ENCODE results near the gene COMTD1. TPM values are rescaled to one million over a fixed set of nuclear protein-coding genes. Genes with fewer than 3 reads are reported as not detected.

Gene COMTD1
- total RNA-seq, 1 donor from 2014 or later = 30.8 TPM

DNA sequence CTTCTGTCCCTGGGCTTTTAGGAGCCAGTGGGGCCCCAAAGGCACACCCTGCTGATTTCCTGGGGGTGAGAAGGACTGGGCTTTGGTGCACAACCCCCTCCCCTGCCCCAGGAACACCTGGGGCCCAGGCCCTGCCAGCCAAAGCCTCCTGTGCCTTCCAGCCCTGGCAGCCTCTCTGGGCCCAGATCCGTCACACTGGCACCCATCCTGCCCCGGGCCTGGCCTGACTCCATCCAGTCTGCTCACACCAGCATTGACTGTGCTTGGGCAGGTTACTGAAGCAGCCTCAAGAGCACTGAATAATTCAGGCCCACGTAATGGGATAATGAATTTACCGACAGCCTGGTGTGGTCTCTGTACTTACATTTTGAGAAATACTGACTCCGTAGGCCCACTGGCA is 12.0 kb upstream of the COMTD1 start:
- peak; percentile 51 for DNase-seq
- intact Hi-C loops (cut with micrococcal nuclease) = no loop called here
- peak; percentile 73 for ATAC-seq

DNA sequence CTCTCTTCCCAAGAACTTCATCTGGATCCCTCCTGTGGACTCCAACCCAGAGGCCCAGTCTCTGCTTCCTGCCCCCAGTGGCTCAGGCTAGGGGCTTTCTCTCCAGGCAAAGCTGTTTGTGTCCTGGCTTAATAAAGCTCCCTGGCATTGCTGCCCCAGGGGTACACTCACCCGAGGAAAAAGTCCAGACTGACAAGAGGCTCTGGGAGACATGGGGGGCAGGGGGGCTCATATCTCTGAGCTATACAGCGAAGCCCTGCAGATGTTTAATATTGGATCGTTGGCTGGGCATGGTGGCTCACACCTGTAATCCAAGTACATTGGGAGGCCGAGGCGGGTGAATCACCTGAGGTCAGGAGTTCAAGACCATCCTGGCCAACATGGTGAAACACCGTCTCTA is 10.7 kb upstream of the COMTD1 start:
- ATAC-seq = no peak
- DNase-seq = no peak
- intact Hi-C loops (cut with micrococcal nuclease) = no loop called here

DNA sequence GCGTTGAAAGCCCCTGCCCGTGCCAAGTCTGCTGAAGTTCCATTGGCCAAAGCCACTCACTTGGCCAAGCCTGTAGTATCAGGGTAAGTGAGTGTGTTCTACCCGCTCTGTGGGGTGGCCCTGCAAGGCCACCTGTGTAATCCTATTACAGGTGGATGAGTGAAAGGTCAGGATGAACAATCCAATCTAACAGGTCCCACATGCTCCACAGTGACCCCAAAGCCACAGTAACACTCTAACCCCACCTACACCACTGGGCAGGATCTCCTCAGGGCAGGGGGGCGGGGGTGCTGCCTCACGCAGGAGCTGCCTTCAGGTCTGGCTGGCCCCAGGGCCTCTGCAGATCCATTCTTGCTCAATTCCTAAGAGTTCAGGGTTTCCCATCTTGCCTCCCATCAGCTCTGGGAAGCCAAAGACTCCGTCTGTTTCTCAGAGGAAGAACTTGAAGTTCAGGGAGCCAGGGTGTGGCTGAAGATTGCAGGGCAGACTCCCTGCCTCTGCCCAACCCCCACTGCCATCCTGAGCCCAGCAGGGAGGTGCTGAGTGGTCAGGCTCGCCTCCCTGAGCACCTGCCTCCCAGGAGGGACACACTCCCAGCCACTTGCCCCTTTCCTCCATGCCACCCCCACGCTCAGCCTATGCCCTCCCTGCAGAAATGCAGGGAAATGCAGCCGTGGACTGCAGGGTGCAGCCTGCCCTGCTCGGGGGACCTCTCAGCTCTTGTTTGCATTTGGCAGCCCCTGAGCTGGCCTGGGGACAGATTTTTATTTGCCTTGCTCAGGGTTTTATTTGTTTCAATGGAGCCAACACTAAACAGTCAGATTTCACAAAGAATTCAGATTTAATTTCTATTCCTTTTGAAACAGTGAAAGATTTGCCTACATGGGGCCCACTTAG is 9.8 kb upstream of the COMTD1 start:
- no peak for DNase-seq
- intact Hi-C loops (cut with micrococcal nuclease) = no loop called here

DNA sequence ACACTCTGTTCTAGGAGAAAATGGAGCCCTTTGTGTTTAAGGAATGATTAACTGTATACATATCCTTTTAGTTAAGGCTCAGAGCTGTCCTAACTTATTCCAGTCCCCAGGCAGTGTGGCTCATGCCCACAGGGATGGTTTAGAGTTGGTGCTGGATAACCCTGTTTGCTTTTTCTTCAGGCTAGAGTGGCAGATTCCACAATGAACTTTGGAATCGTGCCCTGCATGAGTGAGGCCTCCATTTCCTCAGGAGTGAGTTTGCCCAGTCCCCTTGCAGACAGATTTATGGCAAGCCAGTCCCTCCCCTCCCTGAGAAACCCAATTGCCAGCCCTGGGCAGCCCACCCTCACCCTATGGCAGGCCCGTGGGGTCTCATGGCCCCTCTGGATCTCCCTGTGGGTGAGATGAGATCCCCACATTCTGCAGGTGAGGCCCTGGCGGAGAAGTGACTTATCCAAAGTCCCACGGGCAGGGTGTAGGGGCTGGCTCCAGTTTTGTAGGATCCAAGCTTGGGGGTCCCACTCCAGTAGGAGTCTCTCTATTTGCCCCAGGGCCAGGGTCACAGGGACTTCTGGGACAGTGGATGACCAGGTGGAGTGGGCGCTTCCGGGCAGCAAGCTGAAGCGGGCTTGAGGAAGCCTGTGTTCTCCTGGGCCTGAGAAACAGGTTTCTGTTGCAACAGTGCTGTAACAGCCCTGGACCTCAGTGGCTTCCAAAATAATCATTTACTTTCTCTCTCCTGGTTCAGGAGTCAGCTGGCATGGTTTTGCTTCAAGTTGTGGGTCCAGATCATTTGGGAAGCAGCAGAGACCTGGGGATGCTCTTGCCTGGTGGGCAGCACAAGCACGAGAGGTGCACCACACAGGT is 9.0 kb upstream of the COMTD1 start:
- DNase-seq = no peak
- no peak for ATAC-seq
- intact Hi-C loops (cut with micrococcal nuclease) = no loop called here

More for the DNA sequence above, 9.8 kb upstream of the COMTD1 start:
- no peak for ATAC-seq

DNA sequence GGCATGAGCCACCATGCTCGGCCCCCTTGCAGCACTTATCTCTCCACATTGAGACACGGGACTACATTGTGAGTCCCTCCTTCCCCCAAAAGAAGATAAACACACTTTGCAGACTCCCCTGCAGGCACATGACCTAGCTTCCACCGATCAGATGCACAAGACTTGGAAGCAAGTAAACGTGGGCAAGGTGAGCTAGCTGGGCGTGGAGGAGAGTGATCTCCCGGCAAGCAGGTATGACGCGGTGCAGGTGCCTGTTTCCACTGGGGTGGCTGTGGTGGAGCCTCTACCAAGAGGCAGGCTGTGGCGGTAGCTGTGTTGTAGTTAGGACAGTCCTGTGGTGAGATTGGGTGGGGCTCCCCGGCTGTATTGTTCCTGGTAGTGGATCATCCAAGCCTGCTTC is 7.7 kb upstream of the COMTD1 start:
- DNase-seq (no peak), ATAC-seq (no peak)
- intact Hi-C loops (cut with micrococcal nuclease) = no loop called here

DNA sequence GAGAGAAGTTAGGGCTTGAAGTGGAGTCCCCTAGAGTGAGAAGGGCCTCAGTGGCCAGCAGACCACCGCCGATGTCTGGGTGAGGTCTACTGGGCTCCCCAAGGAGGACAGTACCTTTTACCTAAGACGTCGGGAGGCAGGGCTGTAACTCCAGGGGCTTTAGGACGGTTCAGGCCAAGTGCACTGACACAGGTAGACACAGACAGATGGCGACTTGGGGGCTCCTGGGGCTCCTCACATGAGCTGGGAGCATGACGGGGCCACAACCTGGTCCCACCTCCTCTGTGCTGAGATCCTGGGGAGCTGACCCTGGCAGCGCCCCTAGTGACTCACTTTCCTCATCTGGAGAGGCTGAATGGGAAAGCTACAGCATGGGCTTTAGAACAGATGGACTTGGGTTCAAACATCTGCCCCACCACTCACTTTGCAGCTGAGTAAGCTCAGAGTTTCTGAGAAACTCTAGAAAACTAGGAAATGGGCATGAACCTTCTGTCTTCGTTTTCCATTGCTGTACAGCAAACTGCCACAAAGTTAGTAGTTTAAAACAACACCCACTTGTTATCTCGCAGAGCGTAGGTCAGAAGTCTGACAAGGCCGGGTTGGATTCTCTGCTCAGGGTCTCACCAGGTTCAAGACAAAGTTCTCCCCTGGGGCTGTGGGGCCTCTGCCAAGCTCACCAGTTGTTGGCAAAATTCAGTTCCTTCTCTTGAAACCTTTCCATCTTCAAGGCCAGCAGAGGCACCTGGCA is 4.7 kb upstream of the COMTD1 start:
- no peak for DNase-seq
- no peak for ATAC-seq
- intact Hi-C loops (cut with micrococcal nuclease) = no loop called here

DNA sequence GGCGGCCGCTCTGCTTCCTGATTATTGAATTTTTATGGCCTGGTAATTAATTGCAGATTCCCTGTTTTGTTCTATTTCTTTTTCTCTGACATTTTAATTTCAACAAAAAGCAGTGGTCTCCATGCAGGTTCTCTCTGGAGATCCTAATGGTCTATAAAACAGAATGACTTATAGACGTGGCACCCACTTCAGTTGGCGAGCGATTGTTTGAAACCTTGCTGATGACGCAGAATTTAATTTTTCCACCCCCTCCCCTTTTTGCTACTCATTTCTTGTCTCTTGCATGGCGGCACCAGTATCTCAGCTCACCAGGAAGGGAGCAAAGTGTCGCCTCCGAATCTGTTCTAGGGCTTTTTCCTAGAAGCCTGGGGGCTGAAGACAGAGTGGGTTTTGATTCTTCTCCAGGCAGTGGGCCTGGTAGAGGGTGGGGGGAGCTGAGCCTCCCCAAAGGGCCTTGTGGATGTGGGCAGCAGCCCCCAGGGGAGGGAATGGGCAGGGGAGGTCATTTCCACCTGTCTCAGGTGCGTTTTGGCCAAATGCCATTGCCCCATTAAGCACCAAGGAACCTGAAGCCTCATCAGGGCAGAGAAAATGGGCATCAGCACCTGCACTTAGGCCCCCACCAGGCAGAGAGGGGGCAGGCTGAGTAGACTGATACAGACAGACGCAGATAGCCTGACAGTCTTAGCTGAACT is 3.5 kb upstream of the COMTD1 start:
- DNase-seq = no peak
- no peak for ATAC-seq
- intact Hi-C loops (cut with micrococcal nuclease) = loop anchor here (10.0 kb wide), 1 partner anchor 974 kb away; no protein-coding TSS in a partner anchor

DNA sequence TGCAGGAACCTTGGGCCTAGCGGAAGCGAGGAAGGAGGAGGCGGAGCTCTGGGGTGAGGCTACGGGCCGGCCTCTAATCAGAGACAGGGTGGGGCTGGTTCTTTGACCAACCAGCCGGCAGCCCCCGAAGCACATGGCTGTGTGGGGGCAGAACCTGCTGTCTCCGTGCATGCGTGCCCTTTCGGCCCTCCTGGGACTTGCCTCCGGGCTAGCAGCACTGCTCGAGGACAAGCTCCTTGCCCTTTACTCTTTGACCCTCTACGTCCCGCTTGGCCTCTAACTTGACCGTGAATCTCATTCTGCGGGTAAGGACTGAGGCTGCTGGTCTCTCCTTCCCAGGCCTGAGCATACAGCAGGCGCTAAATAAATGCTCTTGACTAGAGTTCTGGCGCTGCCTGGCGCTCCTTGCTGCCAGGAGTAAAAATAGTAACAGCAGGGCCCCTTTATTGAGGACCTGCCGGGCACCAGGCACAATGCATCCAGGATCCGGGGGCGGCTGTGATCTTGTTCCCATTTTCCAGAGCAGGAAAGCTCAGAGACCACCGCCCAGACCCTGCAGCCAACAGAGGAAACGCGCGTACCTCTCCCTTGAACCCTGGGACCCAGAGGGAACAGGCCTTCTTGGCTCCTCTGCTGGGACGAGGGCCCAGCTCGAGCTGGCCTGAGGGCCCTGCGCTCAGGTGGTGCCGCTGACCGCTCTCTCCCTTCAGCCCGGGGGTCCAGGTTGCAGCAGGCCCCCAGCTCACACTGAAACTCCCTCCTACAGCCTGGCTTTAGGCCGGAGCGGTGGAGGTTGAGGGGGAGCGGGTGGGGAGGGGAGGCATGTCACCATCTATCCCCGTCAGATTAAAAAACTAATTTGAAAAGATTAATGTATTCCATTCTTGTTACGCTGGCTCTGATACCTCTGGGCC is 2.7 kb upstream of the COMTD1 start:
- intact Hi-C loops (cut with micrococcal nuclease) = loop anchor here (10.0 kb wide), 1 partner anchor 974 kb away; no protein-coding TSS in a partner anchor
- DNase-seq (peak; percentile 49), ATAC-seq (no peak)

DNA sequence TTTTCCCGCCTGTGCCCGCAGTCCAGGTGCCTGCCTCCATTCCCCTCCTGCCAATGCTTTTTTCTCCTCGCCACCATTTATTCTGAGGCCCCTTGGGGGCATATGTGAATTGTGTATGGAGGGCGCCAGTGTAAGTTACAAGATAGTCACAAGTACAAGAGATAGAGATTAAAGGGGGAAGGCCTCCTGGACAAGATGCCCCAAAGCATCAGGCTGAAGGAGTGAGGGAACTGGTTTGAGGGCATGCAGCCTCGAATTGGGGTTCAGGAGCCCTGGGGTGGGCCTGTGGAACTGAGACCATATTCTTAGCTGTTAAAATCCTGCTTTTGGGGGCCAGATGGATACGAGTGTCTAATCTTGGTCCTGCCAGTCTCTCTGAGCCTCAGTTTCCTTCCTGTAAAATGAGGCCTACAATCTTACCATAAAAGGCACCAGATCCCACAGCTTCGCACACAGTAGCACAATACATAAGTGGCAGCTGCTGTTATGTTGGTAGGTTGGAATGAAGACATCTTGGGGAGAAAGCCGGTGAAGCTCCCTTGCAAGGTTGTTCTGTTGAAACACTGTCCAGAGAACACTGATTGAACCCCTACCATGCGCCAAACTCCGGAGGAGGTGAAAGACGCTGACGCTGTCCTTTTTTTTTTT is 545 bp upstream of the COMTD1 start:
- ATAC-seq (no peak), DNase-seq (no peak)
- intact Hi-C loops (cut with micrococcal nuclease) = loop anchor here (10.0 kb wide), 1 partner anchor 972 kb away; no protein-coding TSS in a partner anchor

DNA sequence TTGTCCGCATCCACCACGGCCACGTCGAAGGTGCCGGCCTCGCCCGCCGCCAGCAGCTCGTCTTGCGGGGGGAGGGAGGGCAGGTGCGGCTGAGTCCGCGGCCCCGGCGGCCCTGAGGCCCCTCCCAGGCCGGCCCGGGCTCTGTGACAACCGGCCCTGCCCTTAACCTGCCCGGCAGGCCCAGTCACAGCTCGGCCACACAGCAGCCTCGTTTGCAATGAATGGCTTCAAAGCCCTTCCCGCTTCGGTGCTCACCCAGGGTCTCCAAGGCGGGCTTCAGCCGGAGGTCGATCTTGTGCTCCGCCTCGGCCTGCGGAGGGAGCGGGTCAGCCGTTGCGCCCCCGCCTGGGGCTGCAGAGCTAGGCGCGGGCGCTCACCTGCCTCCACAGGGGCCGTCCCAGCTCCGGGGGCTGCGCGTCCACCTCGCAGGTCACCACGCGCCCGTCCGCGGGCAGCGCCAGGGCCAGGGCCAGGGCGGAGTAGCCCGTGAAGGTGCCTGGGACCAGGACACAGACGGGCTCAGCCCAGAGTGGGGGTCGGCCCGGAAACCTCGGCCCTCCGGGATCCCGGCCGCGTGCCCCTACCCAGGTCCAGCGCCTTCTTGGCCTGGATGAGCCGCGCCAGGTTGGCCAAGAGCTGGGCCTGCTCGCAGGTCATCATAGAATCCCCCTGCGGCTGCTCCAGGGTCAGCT is 928 bp downstream of the COMTD1 start:
- DNase-seq = peak; percentile 56
- intact Hi-C loops (cut with micrococcal nuclease) = loop anchor here (10.0 kb wide), 1 partner anchor 970 kb away; no protein-coding TSS in a partner anchor
- peak; percentile 29 for ATAC-seq

DNA sequence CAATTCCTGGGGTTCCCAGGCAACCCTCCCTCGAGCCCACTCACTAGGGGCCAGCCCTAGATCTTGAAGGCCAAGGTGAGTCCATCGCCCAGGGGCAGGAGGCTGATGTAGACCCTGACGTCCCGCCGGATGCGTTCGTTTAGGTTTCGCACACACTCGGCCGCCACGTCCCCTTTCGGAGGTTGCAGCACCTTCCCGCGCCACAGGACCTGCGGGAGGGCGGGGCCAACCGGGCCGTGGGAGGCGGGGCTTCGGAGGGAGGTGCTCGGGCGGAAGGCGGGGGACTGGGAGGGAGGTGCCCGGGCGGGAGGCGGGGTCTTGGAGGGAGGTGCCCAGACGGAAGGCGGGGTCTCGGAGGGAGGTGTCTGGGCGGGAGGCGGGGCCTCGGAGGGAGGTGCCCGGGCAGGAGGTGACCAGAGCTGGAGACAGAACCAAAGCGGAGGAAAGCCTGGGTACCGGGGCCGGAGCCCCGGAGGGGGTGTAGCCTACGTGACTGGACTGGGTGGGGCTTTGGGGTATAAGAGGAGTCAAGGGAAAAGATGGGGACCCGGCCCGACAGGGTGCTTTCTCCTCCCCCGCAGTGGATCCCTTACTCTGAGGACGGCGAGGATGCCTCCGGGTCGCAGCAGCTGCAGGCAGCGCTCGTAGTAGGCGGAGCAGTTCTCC is 1.6 kb downstream of the COMTD1 start:
- intact Hi-C loops (cut with micrococcal nuclease) = loop anchor here (10.0 kb wide), 1 partner anchor 969 kb away; no protein-coding TSS in a partner anchor
- ATAC-seq (peak; percentile 78), DNase-seq (peak; percentile 95)

DNA sequence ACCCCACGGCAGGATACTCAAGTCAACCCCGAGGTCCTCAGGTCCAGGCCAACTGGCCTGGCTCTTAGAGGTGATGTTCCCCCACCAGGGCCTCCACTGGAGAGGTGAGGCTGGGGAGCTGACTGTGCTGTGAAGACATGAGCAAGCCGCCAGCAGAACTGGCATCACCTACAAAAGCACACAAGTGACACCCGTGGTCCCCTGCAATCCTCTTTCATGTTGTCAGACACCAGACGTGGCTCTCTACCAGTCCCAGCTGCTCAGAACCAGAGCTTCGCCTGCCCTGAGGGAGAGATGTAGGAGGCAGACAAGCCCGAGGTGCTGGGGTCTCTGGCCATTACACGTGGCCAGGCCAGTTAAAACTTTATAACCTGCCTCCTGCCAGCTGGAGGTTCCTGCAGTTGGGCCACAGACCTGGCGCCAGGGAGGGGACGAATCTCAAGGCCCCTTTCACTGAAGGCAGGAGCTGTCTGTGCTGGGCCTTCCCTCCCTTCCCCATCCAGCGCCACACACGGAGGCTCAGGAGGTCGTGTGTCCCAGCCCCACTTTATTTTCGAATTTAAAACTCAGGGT is 2.2 kb downstream of the COMTD1 start:
- DNase-seq = no peak
- no peak for ATAC-seq
- intact Hi-C loops (cut with micrococcal nuclease) = loop anchor here (10.0 kb wide), 1 partner anchor 969 kb away; no protein-coding TSS in a partner anchor

DNA sequence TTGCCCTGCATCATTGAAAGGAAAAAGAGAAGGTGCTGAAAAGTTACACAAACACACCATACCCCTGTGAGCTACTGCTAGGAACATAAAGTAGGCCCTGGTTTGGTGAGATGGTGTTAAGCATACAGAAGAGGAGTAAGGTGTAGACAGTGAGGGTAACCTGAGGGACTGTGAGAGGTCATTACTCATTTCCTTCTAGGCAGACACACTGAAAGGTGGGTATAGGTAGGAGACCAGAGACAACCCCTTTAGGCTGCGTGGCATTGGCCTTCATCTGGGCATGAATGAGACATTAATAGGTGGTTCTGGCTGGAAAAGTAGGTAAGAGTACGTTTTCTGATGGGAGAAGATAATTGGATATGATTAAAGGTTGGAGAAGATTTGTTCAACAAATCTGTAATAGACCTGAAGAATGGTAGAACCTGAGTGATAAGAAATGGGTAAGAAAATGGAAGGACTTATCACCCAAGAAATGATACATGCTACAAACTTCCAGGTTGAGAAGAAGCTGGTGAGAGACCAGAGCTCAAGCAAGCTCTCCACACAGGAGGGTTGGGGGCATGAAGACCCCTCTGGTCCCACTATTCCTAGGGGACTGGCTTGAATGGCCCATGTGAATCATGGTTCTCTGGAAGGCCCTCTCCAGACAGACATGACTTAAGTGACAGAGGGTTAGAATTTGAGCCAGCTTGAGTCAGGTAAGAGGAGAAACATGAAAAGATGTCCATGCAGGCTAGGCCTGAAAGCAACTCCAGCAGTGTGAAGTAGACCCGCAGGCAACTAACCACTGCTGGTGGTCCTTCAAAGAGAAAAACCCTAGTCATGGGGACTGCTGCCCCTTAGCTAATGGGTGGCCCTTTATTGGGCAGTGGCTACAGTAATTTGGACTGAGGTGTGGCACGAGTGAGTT is 3.8 kb downstream of the COMTD1 start:
- ATAC-seq = no peak
- no peak for DNase-seq
- intact Hi-C loops (cut with micrococcal nuclease) = loop anchor here (2.0 to 10.0 kb wide), 2 partner anchors 43 to 967 kb away; no protein-coding TSS in a partner anchor

DNA sequence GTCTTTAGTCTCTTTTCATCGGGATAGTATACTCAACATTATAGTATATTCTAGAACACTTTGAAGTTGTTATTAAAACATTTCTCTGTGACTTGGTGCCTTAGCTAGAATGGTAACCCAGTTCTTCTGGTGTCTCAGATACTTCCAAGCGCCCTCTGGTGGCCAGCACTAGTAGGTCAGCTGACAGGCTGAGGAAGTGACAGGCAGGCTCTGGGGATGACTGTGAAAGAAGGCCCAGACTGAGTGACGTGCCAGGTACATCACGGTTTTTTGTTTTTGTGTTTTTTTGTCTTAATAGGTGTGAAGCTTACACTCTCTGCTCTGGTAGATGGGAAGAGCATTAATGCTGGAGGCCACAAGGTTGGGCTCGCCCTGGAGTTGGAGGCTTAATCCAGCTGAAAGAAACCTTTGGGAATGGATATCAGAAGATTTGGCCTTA is 5.1 kb downstream of the COMTD1 start:
- intact Hi-C loops (cut with micrococcal nuclease) = loop anchor here (2.0 to 10.0 kb wide), 2 partner anchors 42 to 966 kb away; no protein-coding TSS in a partner anchor
- DNase-seq (peak; percentile 94), ATAC-seq (no peak)

All from left ventricle myocardium superior (tissue), 1 donor.